Dermis microvascular lymphatic vessel endothelial cell (primary cell): Measurements from ENCODE around the gene NDE1. TPM values are rescaled to one million over a fixed set of nuclear protein-coding genes. Genes with fewer than 3 reads are reported as not detected.
A peak's percentile ranks its signal among the peaks of the same experiment; 100 is the strongest.

Source experiments
- DNase-seq, 2 donors: peaks; one replicate each; pipeline versions ENCODE4 v3.0.0 to v3.0.0-alpha.2; 2010; ENCODE audit warnings: low read depth in 2 of 2
- total RNA-seq: library from RNA; depleted of rRNA; stranded (reverse); fragments of >200 nt; gene quantifications from 2 replicates; pipeline ENCODE4 v1.2.1, GENCODE V29; 2014

NDE1 gene
- total RNA-seq, 1 donor from 2014 or later = 36.8 TPM

GRCh38 chr16:15765880-15766279, 115.8 kb downstream of the NDE1 start:
- DNase-seq = peak; percentile 40 to 43

GRCh38 chr16:15766918-15767317, 116.9 kb downstream of the NDE1 start:
- DNase-seq = no peak

- no peak for DNase-seq
Measured at GRCh38 chr16:15768201-15768600, 118.2 kb downstream of the NDE1 start.

GRCh38 chr16:15769239-15769638, 119.2 kb downstream of the NDE1 start:
- no peak for DNase-seq

- DNase-seq = peak in 1 of 2 donors; percentile 47
Measured at GRCh38 chr16:15770107-15770506, 120.1 kb downstream of the NDE1 start.

- peak in 1 of 2 donors; percentile 38 for DNase-seq
Measured at GRCh38 chr16:15770512-15770911, 120.5 kb downstream of the NDE1 start.

GRCh38 chr16:15771694-15772093, 121.6 kb downstream of the NDE1 start:
- DNase-seq = no peak

- peak; percentile 37 to 51 for DNase-seq
Measured at GRCh38 chr16:15772579-15773293, 122.7 kb downstream of the NDE1 start.

- no peak for DNase-seq
Measured at GRCh38 chr16:15773968-15774367, 123.9 kb downstream of the NDE1 start.

- DNase-seq = peak in 1 of 2 donors; percentile 18
Measured at GRCh38 chr16:15775209-15775608, 125.2 kb downstream of the NDE1 start.

GRCh38 chr16:15775663-15776304, 125.7 kb downstream of the NDE1 start:
- DNase-seq = no peak

Other genes starting within 250 kb of the NDE1 start
- 11.2 and 15.9 TPM in 2 replicates for gene BMERB1, start 215.7 kb upstream of the NDE1 start, total RNA-seq
- 9.6 and 17.1 TPM in 2 replicates for gene MARF1, start 7.1 kb upstream of the NDE1 start, total RNA-seq
- under 0.01 TPM in 1 of 2 replicates, not detected in the other for gene MYH11, start 206.8 kb downstream of the NDE1 start, total RNA-seq
- 18.0 and 18.7 TPM in 2 replicates for gene CEP20, start 238.4 kb downstream of the NDE1 start, total RNA-seq